Left ventricle myocardium superior (tissue), 1 donor: ENCODE measurements around the gene LAMTOR4. TPM values are rescaled to one million over a fixed set of nuclear protein-coding genes. Genes with fewer than 3 reads are reported as not detected.
"Not testable (repeated sequence)": the region's sequence is repeated elsewhere in the genome, so short reads cannot be mapped to it uniquely, and the experiment has no call there.

ENCODE experiments used
- ATAC-seq: fragments of 200-7000 bp; cut with Tn5 transposase; one replicate; pipeline ENCODE4 v1.9.1; 2020; ENCODE audit warnings: mild to moderate bottlenecking, moderate library complexity
- DNase-seq: peaks from one replicate; pipeline ENCODE4 v3.0.0-alpha.2; 2020
- intact Hi-C: fragments of 100-400 bp; cut with micrococcal nuclease; formaldehyde crosslinking; loops from one replicate; pipeline ENCODE4 v1.11.0; 2022
- total RNA-seq: library from RNA; stranded (reverse); fragmentation: NEBNext Ultra II Directional; extraction: Animal tissue kit (Norgen Biotek cat#: 25700); gene quantifications from one replicate; pipeline ENCODE4 v1.2.1, GENCODE V29; 2021
- donor health status: DM: no; HTN: yes; CAD: no; lungs with severe emphysema.

LAMTOR4 gene
- total RNA-seq, 1 donor from 2014 or later: 104 TPM

GRCh38 chr7:100119970-100120732 lies 28.6 kb upstream of the LAMTOR4 start:
- ATAC-seq: peak; percentile 72
- DNase-seq: peak; percentile 62
- intact Hi-C loops: no loop called here

GRCh38 chr7:100120733-100121036 lies 28.0 kb upstream of the LAMTOR4 start:
- ATAC-seq: no peak
- intact Hi-C loops: no loop called here
- no peak for DNase-seq

- ATAC-seq (no peak), DNase-seq (peak; percentile 27)
- intact Hi-C loops: no loop called here
Measured at GRCh38 chr7:100122067-100122466, 26.7 kb upstream of the LAMTOR4 start.

- DNase-seq: peak; percentile 3
- intact Hi-C loops: no loop called here
- no peak for ATAC-seq
Measured at GRCh38 chr7:100122568-100122967, 26.1 kb upstream of the LAMTOR4 start.

- DNase-seq: peak; percentile 2
- intact Hi-C loops: no loop called here
- no peak for ATAC-seq
Measured at GRCh38 chr7:100124301-100125230, 24.2 kb upstream of the LAMTOR4 start.

- intact Hi-C loops: no loop called here
- DNase-seq: peak; percentile 87
- peak; percentile 39 for ATAC-seq
Measured at GRCh38 chr7:100126239-100126930, 22.3 kb upstream of the LAMTOR4 start.

GRCh38 chr7:100126931-100127865 lies 21.5 kb upstream of the LAMTOR4 start, which contains the start of gene MBLAC1:
Gene MBLAC1, plus strand, starts transcription at chr7:100126967. Its CDS starts 429 bp downstream, at chr7:100127396.
- DNase-seq (peak; percentile 88), ATAC-seq (peak; percentile 94)
- intact Hi-C loops: no loop called here

GRCh38 chr7:100127866-100128636 lies 20.7 kb upstream of the LAMTOR4 start:
- intact Hi-C loops: no loop called here
- DNase-seq (no peak), ATAC-seq (peak; percentile 2)

- no peak for DNase-seq
- intact Hi-C loops: no loop called here
- no peak for ATAC-seq
Measured at GRCh38 chr7:100128637-100128963, 20.1 kb upstream of the LAMTOR4 start.

- ATAC-seq, intact Hi-C loops: not testable (repeated sequence)
Measured at GRCh38 chr7:100130220-100130607, 18.5 kb upstream of the LAMTOR4 start.

GRCh38 chr7:100130608-100131453 lies 17.9 kb upstream of the LAMTOR4 start:
- ATAC-seq (no peak), DNase-seq (peak; percentile 86)
- intact Hi-C loops: no loop called here

More at GRCh38 chr7:100130220-100130607, 18.5 kb upstream of the LAMTOR4 start:
- DNase-seq: not testable (repeated sequence)

GRCh38 chr7:100132126-100132525 lies 16.6 kb upstream of the LAMTOR4 start:
- intact Hi-C loops: no loop called here
- no peak for ATAC-seq
- peak; percentile 12 for DNase-seq

- DNase-seq: peak; percentile 55
- ATAC-seq: peak; percentile 62
- intact Hi-C loops: no loop called here
Measured at GRCh38 chr7:100132697-100133151, 16.0 kb upstream of the LAMTOR4 start.

- DNase-seq: peak; percentile 2
- intact Hi-C loops: no loop called here
- ATAC-seq: no peak
Measured at GRCh38 chr7:100137851-100138760, 10.6 kb upstream of the LAMTOR4 start.

- ATAC-seq (no peak), DNase-seq (no peak)
- intact Hi-C loops: no loop called here
Measured at GRCh38 chr7:100141555-100141949, 7.2 kb upstream of the LAMTOR4 start.

- intact Hi-C loops: no loop called here
- ATAC-seq: no peak
Measured at GRCh38 chr7:100142461-100142860, 6.3 kb upstream of the LAMTOR4 start.

More at GRCh38 chr7:100142461-100142860, 6.3 kb upstream of the LAMTOR4 start:
- no peak for DNase-seq
